DND-41 (cell line): Measurements from ENCODE around the gene DES.

Experiments used
- ATAC-seq: fragments of 200-7000 bp; cut with Tn5 transposase; 3 replicates; pipeline ENCODE4 v1.9.1; 2021; ENCODE audit warnings: low read depth; ENCODE audit not compliant: insufficient read depth
- DNase-seq: peaks from one replicate; pipeline ENCODE4 v3.0.0-alpha.2; 2020
- H2AFZ ChIP-seq: 2 replicates; pipeline ENCODE4 v1.6.0; 2012; ENCODE audit warnings: low read depth, low read length
- H3K27ac ChIP-seq: 2 replicates; pipeline ENCODE4 v1.5.1; 2012; ENCODE audit warnings: low read length, inconsistent platforms
- H3K27me3 ChIP-seq: fragments of 200-600 bp; sonication (generic); 2 replicates; pipeline ENCODE4 v1.6.0; 2012; ENCODE audit warnings: low read length, mild to moderate bottlenecking, inconsistent platforms; ENCODE audit not compliant: insufficient read depth, poor library complexity
- H3K36me3 ChIP-seq: 2 replicates; pipeline ENCODE4 v1.5.1; 2012; ENCODE audit warnings: low read length, inconsistent platforms; ENCODE audit not compliant: insufficient read depth
- H3K4me1 ChIP-seq: 2 replicates; pipeline ENCODE4 v1.5.1; 2012; ENCODE audit warnings: mild to moderate bottlenecking, low read length; ENCODE audit not compliant: insufficient read depth
- H3K4me2 ChIP-seq: 2 replicates; pipeline ENCODE4 v1.6.0; 2012; ENCODE audit warnings: mild to moderate bottlenecking, moderate library complexity, low read length, inconsistent platforms; ENCODE audit not compliant: insufficient read depth
- H3K4me3 ChIP-seq, 2 experiments: fragments of 200-600 bp in 1 of 2; shearing (Covaris generic) in 1 of 2; 2 replicates each; pipeline ENCODE4 v1.5.1; 2012 to 2016; ENCODE audit warnings: inconsistent platforms in 2 of 2, low read length in 2 of 2, mild to moderate bottlenecking in 2 of 2, low read depth in 1 of 2, moderate library complexity in 1 of 2
- H3K79me2 ChIP-seq: 2 replicates; pipeline ENCODE4 v1.6.0; 2012; ENCODE audit warnings: low read length, inconsistent platforms; ENCODE audit not compliant: insufficient read depth
- H3K9ac ChIP-seq: 2 replicates; pipeline ENCODE4 v1.6.0; 2012; ENCODE audit warnings: low read depth, mild to moderate bottlenecking, inconsistent platforms, low read length, moderate library complexity
- H3K9me3 ChIP-seq: 2 replicates; pipeline ENCODE4 v1.5.1; 2012; ENCODE audit warnings: low read length, moderate library complexity, mild to moderate bottlenecking, inconsistent platforms; ENCODE audit not compliant: insufficient read depth, severe bottlenecking
- H4K20me1 ChIP-seq: 2 replicates; pipeline ENCODE4 v1.6.0; 2012; ENCODE audit warnings: low read length; ENCODE audit not compliant: insufficient read depth
- CTCF ChIP-seq: IDR thresholded peaks from 2 replicates; pipeline ENCODE4 v1.5.1; 2012; ENCODE audit warnings: borderline replicate concordance, low read length, moderate library complexity, mild to moderate bottlenecking; ENCODE audit not compliant: poor library complexity, severe bottlenecking; ENCODE audit errors: extremely low read depth
- EZH2 ChIP-seq: IDR thresholded peaks from 3 replicates; pipeline ENCODE4 v1.6.1; 2012; ENCODE audit warnings: borderline replicate concordance, low read depth, mild to moderate bottlenecking, moderate library complexity, low read length, inconsistent platforms; ENCODE audit not compliant: severe bottlenecking

Gene DES

GRCh38 chr2:219418155-219419011, at the start of gene DES:
TSS of gene DES (plus strand) at chr2:219418377. CDS start at chr2:219418463, 86 bp downstream.
- TF ChIP-seq EZH2: no peak
- TF ChIP-seq CTCF: no peak
- no peak within 1 kb of the TSS for H3K4me3 ChIP-seq
- H3K9ac ChIP-seq: no peak within 1 kb of the TSS
- H3K36me3 ChIP-seq: no peaks in the 10 kb centered on the region
- no peaks in the 10 kb centered on the region for H3K79me2 ChIP-seq
- no peaks in the 10 kb centered on the region for H3K9me3 ChIP-seq
- DNase-seq: no peak
- H3K27ac ChIP-seq: no peak within 1 kb of the TSS
- no peaks in the 10 kb centered on the region for H3K4me1 ChIP-seq
- no peaks in the 10 kb centered on the region; the same call in 1 of the 2 replicates for H4K20me1 ChIP-seq
- ATAC-seq: no peak
- H2AFZ ChIP-seq: no peak within 1 kb of the TSS
- H3K4me2 ChIP-seq: no peak within 1 kb of the TSS
- peaks cover 10% of the 10 kb centered on the region for H3K27me3 ChIP-seq

GRCh38 chr2:219368690-219369191, 49.4 kb upstream of the DES start:
- no peak overlapping the region for H3K4me3 ChIP-seq
- no peaks in the 10 kb centered on the region for H3K79me2 ChIP-seq
- H4K20me1 ChIP-seq: no peaks in the 10 kb centered on the region
- no peak for DNase-seq
- ATAC-seq: no peak
- no peak overlapping the region for H3K27ac ChIP-seq
- H3K4me2 ChIP-seq: no peak overlapping the region
- H3K4me1 ChIP-seq: no peaks in the 10 kb centered on the region
- TF ChIP-seq EZH2 (no peak), CTCF (no peak)
- H2AFZ ChIP-seq: no peak overlapping the region
- no peaks in the 10 kb centered on the region for H3K27me3 ChIP-seq
- H3K9ac ChIP-seq: no peak overlapping the region
- peaks cover 6% of the 10 kb centered on the region; the same call in 1 of the 2 replicates for H3K36me3 ChIP-seq
- H3K9me3 ChIP-seq: no peaks in the 10 kb centered on the region

- no peak for TF ChIP-seq EZH2
- no peak for TF ChIP-seq CTCF
- H3K79me2 ChIP-seq: no peaks in the 10 kb centered on the region
- H3K4me2 ChIP-seq: no peak overlapping the region
- H3K9ac ChIP-seq: no peak overlapping the region
- H3K27ac ChIP-seq: no peak overlapping the region
- no peaks in the 10 kb centered on the region for H4K20me1 ChIP-seq
- H3K9me3 ChIP-seq: no peaks in the 10 kb centered on the region
- no peak overlapping the region for H3K4me3 ChIP-seq
- H2AFZ ChIP-seq: no peak overlapping the region
- no peaks in the 10 kb centered on the region for H3K4me1 ChIP-seq
- H3K36me3 ChIP-seq: peaks cover 13% of the 10 kb centered on the region
- ATAC-seq (no peak), DNase-seq (no peak)
- no peaks in the 10 kb centered on the region for H3K27me3 ChIP-seq
Measured at GRCh38 chr2:219369447-219369861, 48.7 kb upstream of the DES start.
